Panc1 (cell line): ENCODE data around the gene DCBLD1. TPM values are rescaled to one million over a fixed set of nuclear protein-coding genes. Genes with fewer than 3 reads are reported as not detected.

Experiments used
- ATAC-seq: fragments of 200-7000 bp; cut with Tn5 transposase; 2 replicates; pipeline ENCODE4 v1.9.1; 2020; ENCODE audit warnings: mild to moderate bottlenecking, moderate library complexity
- BruUV-seq: library from RNA; stranded (reverse); fragments of 400-500 nt; replicated peaks from 2 replicates; lab custom pipeline; 2021; lab: Mats Ljungman, UMichigan
- CTCF ChIA-PET: fragments of 300-600 bp; sonication (Branson Sonifier 250); formaldehyde crosslinking; loops from one replicate; lab custom pipeline; 2022; ENCODE audit warnings: antibody characterized with exemption; lab: Charles Lee
- POLR2A ChIA-PET: fragments of 300-600 bp; sonication (Branson Sonifier 250); formaldehyde crosslinking; loops from one replicate; lab custom pipeline; 2022; ENCODE audit warnings: antibody characterized with exemption; lab: Charles Lee
- DNase-seq: peaks from one replicate; pipeline ENCODE4 v3.0.0-alpha.2; 2010; ENCODE audit warnings: low read depth, low spot score
- H3K27ac ChIP-seq: 2 replicates; pipeline ENCODE4 v1.5.1; 2011; ENCODE audit warnings: mild to moderate bottlenecking, low read length, inconsistent platforms
- H3K27me3 ChIP-seq: fragments of 200-500 bp; sonication (Bioruptor generic); 2 replicates; pipeline ENCODE4 v1.6.0; 2014; ENCODE audit warnings: low read length, inconsistent platforms; ENCODE audit not compliant: control insufficient read depth, insufficient read depth
- H3K36me3 ChIP-seq: fragments of 200-500 bp; sonication (Bioruptor generic); 2 replicates; pipeline ENCODE4 v1.5.1; 2014; ENCODE audit warnings: inconsistent platforms, mild to moderate bottlenecking, low read length, moderate library complexity; ENCODE audit not compliant: control insufficient read depth, insufficient read depth
- H3K4me1 ChIP-seq: 2 replicates; pipeline ENCODE4 v1.5.1; 2011; ENCODE audit warnings: inconsistent platforms, mild to moderate bottlenecking, low read length, moderate library complexity; ENCODE audit not compliant: control insufficient read depth, insufficient read depth
- H3K4me3 ChIP-seq, 2 experiments: 2 replicates each; pipeline ENCODE4 v1.5.1; 2011 to 2012; ENCODE audit warnings: low read depth in 2 of 2, low read length in 2 of 2, mild to moderate bottlenecking in 2 of 2, inconsistent platforms in 1 of 2, moderate library complexity in 1 of 2
- H3K9me3 ChIP-seq: fragments of 200-500 bp; sonication (Bioruptor generic); 2 replicates; pipeline ENCODE4 v1.5.1; 2014; ENCODE audit warnings: low read depth, mild to moderate bottlenecking, inconsistent platforms, low read length, moderate library complexity; ENCODE audit not compliant: control insufficient read depth, insufficient read depth
- CTCF ChIP-seq: fragments of 450-650 bp; IDR thresholded peaks from 2 replicates; pipeline ENCODE4 v1.5.1; 2017; ENCODE audit warnings: mild to moderate bottlenecking
- POLR2AphosphoS5 ChIP-seq: IDR thresholded peaks from 2 replicates; pipeline ENCODE4 v1.6.1; 2012; ENCODE audit warnings: mild to moderate bottlenecking, low read depth, low read length, moderate library complexity
- SIN3A ChIP-seq: IDR thresholded peaks from 2 replicates; pipeline ENCODE4 v1.6.1; 2012; ENCODE audit warnings: low read depth, mild to moderate bottlenecking, low read length, moderate library complexity, borderline replicate concordance; ENCODE audit not compliant: insufficient read depth
- TCF7L2 ChIP-seq: IDR thresholded peaks from 2 replicates; pipeline ENCODE4 v1.6.1; 2011; ENCODE audit warnings: mild to moderate bottlenecking, low read depth, low read length, inconsistent platforms
- in situ Hi-C: cut with HindIII; loops from 2 replicates; pipeline ENCODE4 v1.10.0; 2016; ENCODE audit warnings: low sequenced_read_pairs, low pct_unique_long_range_greater_than_20kb
- intact Hi-C: fragments of 100-400 bp; cut with micrococcal nuclease; formaldehyde crosslinking; loops from one replicate; pipeline ENCODE4 v1.10.0; 2022; ENCODE audit not compliant: unreplicated experiment
- total RNA-seq: library from RNA; stranded (reverse); gene quantifications from one replicate; pipeline ENCODE4 v1.2.1, GENCODE V29; 2021; ENCODE audit not compliant: unreplicated experiment
- TF ChIP-seq, protein P1 (sequence below), 2 experiments: IDR thresholded peaks; 2 replicates each; pipeline ENCODE4 v1.6.1; 2011 to 2012; ENCODE audit warnings: low read depth in 2 of 2, control low read depth in 1 of 2, low read length in 1 of 2, mild to moderate bottlenecking in 1 of 2, moderate library complexity in 1 of 2; ENCODE audit not compliant: insufficient read depth in 1 of 2

DCBLD1 gene
- total RNA-seq, 1 experiment from 2014 or later: 29.0 TPM

- no peaks in the 10 kb centered on the region for H3K9me3 ChIP-seq
- in situ Hi-C loops (no loop called here), intact Hi-C loops (no loop called here)
- H3K27me3 ChIP-seq: no peaks in the 10 kb centered on the region
- BruUV-seq: no TSS peak
- ChIA-PET CTCF (no interaction called here), POLR2A (no interaction called here)
- no peaks in the 10 kb centered on the region for H3K4me1 ChIP-seq
- DNase-seq: no peak
- no peak overlapping the region for H3K27ac ChIP-seq
- TF ChIP-seq CTCF (no peak), POLR2AphosphoS5 (no peak), SIN3A (no peak)
- no peak overlapping the region for H3K4me3 ChIP-seq
- ATAC-seq: no peak
- no peaks in the 10 kb centered on the region; the same call in 1 of the 2 replicates for H3K36me3 ChIP-seq
Measured at GRCh38 chr6:117530467-117531242, 48.2 kb downstream of the DCBLD1 start.

GRCh38 chr6:117531346-117531745 is 48.9 kb downstream of the DCBLD1 start:
- Histone ChIP-seq H3K27me3 (no peaks in the 10 kb centered on the region), H3K4me1 (no peaks in the 10 kb centered on the region), H3K9me3 (no peaks in the 10 kb centered on the region), H3K4me3 (no peak overlapping the region), H3K36me3 (no peaks in the 10 kb centered on the region), H3K27ac (no peak overlapping the region)
- DNase-seq (no peak), ATAC-seq (no peak)
- in situ Hi-C loops (no loop called here), intact Hi-C loops (no loop called here)
- ChIA-PET POLR2A (interaction anchor here (0.6 kb wide), 1 partner anchor 983 kb away, joined by 3 read pairs; no protein-coding TSS in a partner anchor), CTCF (no interaction called here)
- no TSS peak for BruUV-seq
- TF ChIP-seq SIN3A (no peak), TCF7L2 (no peak)

DNA sequence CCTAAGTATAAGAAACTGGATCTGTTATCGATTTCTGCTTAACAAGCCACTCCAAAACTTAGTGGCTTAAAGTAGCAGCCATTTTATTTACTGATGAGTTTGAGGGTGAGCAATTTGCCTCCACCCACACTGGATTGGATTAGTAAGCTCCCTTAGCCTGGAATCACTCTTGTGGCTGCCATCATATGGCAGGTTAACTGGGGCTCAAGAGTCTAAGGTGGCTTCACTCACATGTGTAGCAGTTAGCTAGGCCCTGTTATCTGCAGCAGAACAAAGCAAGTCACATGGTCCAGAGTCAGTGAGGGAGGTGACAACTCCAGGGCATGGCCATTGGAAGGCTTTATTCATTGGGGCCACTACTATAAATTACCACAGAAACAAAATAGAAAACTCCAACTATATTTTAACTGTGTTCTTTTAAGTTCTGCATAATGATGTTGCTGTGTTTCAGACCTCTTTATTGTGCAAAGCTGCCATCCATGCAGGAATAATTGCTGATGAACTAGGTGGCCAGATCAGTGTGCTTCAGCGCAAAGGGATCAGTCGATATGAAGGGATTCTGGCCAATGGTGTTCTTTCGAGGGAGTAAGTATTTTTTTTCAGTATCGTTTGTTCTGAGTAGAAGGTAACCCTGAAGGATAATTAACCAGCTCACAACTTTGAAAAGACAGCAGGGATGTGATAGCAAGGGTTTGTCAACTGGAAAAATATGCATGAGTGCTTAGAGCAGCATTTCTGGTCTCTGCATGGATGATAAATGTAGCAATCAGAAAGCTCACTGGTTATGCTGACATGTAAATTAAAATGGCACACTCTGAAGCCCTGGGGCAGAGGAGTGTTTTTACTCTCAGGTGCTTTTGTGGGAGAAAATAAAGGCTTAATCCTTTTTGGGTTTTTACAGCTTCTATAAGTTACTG is 49.6 kb downstream of the DCBLD1 start:
- in situ Hi-C loops: no loop called here
- ATAC-seq: no peak
- POLR2A ChIA-PET: interaction anchor here (0.6 kb wide), 1 partner anchor 983 kb away, joined by 3 read pairs; no protein-coding TSS in a partner anchor

More for the DNA sequence above, 49.6 kb downstream of the DCBLD1 start:
- no peaks in the 10 kb centered on the region for H3K9me3 ChIP-seq
- H3K4me3 ChIP-seq: no peak overlapping the region
- H3K27me3 ChIP-seq: no peaks in the 10 kb centered on the region
- no peak overlapping the region for H3K27ac ChIP-seq
- TF ChIP-seq SIN3A (no peak), TCF7L2 (no peak), POLR2AphosphoS5 (no peak), CTCF (no peak)
- TF ChIP-seq, protein P1, sequence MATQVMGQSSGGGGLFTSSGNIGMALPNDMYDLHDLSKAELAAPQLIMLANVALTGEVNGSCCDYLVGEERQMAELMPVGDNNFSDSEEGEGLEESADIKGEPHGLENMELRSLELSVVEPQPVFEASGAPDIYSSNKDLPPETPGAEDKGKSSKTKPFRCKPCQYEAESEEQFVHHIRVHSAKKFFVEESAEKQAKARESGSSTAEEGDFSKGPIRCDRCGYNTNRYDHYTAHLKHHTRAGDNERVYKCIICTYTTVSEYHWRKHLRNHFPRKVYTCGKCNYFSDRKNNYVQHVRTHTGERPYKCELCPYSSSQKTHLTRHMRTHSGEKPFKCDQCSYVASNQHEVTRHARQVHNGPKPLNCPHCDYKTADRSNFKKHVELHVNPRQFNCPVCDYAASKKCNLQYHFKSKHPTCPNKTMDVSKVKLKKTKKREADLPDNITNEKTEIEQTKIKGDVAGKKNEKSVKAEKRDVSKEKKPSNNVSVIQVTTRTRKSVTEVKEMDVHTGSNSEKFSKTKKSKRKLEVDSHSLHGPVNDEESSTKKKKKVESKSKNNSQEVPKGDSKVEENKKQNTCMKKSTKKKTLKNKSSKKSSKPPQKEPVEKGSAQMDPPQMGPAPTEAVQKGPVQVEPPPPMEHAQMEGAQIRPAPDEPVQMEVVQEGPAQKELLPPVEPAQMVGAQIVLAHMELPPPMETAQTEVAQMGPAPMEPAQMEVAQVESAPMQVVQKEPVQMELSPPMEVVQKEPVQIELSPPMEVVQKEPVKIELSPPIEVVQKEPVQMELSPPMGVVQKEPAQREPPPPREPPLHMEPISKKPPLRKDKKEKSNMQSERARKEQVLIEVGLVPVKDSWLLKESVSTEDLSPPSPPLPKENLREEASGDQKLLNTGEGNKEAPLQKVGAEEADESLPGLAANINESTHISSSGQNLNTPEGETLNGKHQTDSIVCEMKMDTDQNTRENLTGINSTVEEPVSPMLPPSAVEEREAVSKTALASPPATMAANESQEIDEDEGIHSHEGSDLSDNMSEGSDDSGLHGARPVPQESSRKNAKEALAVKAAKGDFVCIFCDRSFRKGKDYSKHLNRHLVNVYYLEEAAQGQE (IDR thresholded peaks at IDR 0.05; ENCODE audit: insufficient read depth in 1 of 2, low read depth in 2 of 2, low read length in 1 of 2): no peak
- no peak for DNase-seq
- CTCF ChIA-PET: no interaction called here
- intact Hi-C loops: no loop called here
- H3K4me1 ChIP-seq: no peaks in the 10 kb centered on the region
- BruUV-seq: no TSS peak
- no peaks in the 10 kb centered on the region for H3K36me3 ChIP-seq
